A673 (cell line): ENCODE results near the gene TICRR. TPM values are rescaled to one million over a fixed set of nuclear protein-coding genes. Genes with fewer than 3 reads are reported as not detected.

Experiments
- BruUV-seq: library from RNA; stranded (reverse); fragments of 400-500 nt; replicated peaks from 2 replicates; lab custom pipeline; 2021; lab: Mats Ljungman, UMichigan
- CTCF ChIA-PET: fragments of 300-600 bp; sonication (Branson Sonifier 250); formaldehyde crosslinking; loops from one replicate; lab custom pipeline; 2022; ENCODE audit warnings: antibody characterized with exemption; lab: Charles Lee
- POLR2A ChIA-PET: fragments of 300-600 bp; sonication (Branson Sonifier 250); formaldehyde crosslinking; loops from one replicate; lab custom pipeline; 2022; ENCODE audit warnings: antibody characterized with exemption; ENCODE audit not compliant: low non-redundant PET; lab: Charles Lee
- DNase-seq: peaks from one replicate; pipeline ENCODE4 v3.0.0-alpha.2; 2015; ENCODE audit warnings: low spot score
- H3K27ac ChIP-seq: fragments of 200-600 bp; sonication (generic); 2 replicates; pipeline ENCODE4 v1.5.1; 2016; ENCODE audit warnings: mixed run types, low read depth, mild to moderate bottlenecking, mixed read lengths, antibody characterized with exemption, low read length; ENCODE audit not compliant: poor library complexity, severe bottlenecking
- H3K27me3 ChIP-seq: fragments of 200-600 bp; sonication (generic); replicated peaks from 2 replicates; pipeline ENCODE4 v1.6.1; 2017; ENCODE audit warnings: mixed run types, low read depth, mild to moderate bottlenecking, mixed read lengths, antibody characterized with exemption, low read length; ENCODE audit not compliant: insufficient read depth, poor library complexity
- H3K36me3 ChIP-seq: fragments of 200-600 bp; sonication (generic); 2 replicates; pipeline ENCODE4 v1.6.1; 2016; ENCODE audit warnings: mixed run types, mild to moderate bottlenecking, mixed read lengths, antibody characterized with exemption, low read length; ENCODE audit not compliant: insufficient read depth, poor library complexity, severe bottlenecking
- H3K4me1 ChIP-seq: fragments of 200-600 bp; sonication (generic); 2 replicates; pipeline ENCODE4 v1.6.1; 2017; ENCODE audit warnings: mixed run types, mild to moderate bottlenecking, mixed read lengths, antibody characterized with exemption, low read length; ENCODE audit not compliant: insufficient read depth, poor library complexity, severe bottlenecking
- H3K4me3 ChIP-seq: fragments of 200-600 bp; sonication (generic); 2 replicates; pipeline ENCODE4 v1.5.1; 2016; ENCODE audit warnings: low read depth, mixed run types, mild to moderate bottlenecking, mixed read lengths, low read length; ENCODE audit not compliant: poor library complexity, severe bottlenecking
- H3K9me3 ChIP-seq: fragments of 200-600 bp; sonication (generic); 2 replicates; pipeline ENCODE4 v1.6.1; 2016; ENCODE audit warnings: mixed run types, low read depth, mild to moderate bottlenecking, mixed read lengths, antibody characterized with exemption, low read length; ENCODE audit not compliant: poor library complexity, severe bottlenecking
- EZH2 ChIP-seq: fragments of 200-600 bp; sonication (generic); IDR thresholded peaks from 2 replicates; pipeline ENCODE4 v1.6.1; 2017; ENCODE audit warnings: borderline replicate concordance, low read depth, mild to moderate bottlenecking, mixed read lengths, antibody characterized with exemption, low read length; ENCODE audit not compliant: poor library complexity, severe bottlenecking
- intact Hi-C: fragments of 100-400 bp; cut with micrococcal nuclease; formaldehyde crosslinking; loops from one replicate; pipeline ENCODE4 v1.10.0; 2022; ENCODE audit not compliant: unreplicated experiment
- total RNA-seq: library from RNA; stranded (reverse); gene quantifications from 2 replicates; pipeline ENCODE4 v1.2.3, GENCODE V29; 2021
- TF ChIP-seq, protein P1 (sequence below): fragments of 300-800, 200-600 bp; sonication (generic); conservative IDR thresholded peaks from 2 replicates; pipeline ENCODE4 v1.5.1; 2017; ENCODE audit warnings: low read depth, mild to moderate bottlenecking, antibody characterized with exemption, low read length, moderate library complexity, mixed read lengths

Gene TICRR
- total RNA-seq, 1 experiment from 2014 or later, result 56.5 TPM

DNA sequence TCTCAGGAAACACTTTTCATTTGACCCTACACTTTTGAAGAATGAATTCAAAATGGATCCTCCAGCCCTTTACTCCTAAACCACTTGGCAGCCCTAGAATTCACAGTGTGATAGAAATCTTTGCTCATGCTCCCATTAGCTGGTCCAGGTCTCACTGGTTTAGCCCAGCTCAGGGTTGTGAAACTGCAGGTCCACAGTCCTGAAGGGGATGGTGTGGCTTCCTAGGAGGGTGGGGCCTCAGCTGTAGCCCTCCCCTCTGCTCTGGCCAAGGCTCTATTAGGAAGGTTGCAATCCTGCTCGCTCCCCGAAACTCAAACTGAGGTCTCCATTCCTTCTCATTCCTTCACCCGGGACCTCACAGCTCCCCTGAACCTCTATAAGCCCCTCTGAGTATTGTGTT lies 21.6 kb upstream of the TICRR start:
- no peaks in the 10 kb centered on the region for H3K9me3 ChIP-seq
- no peak for TF ChIP-seq EZH2
- TF ChIP-seq, protein P1, sequence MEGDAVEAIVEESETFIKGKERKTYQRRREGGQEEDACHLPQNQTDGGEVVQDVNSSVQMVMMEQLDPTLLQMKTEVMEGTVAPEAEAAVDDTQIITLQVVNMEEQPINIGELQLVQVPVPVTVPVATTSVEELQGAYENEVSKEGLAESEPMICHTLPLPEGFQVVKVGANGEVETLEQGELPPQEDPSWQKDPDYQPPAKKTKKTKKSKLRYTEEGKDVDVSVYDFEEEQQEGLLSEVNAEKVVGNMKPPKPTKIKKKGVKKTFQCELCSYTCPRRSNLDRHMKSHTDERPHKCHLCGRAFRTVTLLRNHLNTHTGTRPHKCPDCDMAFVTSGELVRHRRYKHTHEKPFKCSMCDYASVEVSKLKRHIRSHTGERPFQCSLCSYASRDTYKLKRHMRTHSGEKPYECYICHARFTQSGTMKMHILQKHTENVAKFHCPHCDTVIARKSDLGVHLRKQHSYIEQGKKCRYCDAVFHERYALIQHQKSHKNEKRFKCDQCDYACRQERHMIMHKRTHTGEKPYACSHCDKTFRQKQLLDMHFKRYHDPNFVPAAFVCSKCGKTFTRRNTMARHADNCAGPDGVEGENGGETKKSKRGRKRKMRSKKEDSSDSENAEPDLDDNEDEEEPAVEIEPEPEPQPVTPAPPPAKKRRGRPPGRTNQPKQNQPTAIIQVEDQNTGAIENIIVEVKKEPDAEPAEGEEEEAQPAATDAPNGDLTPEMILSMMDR, result no peak
- H3K4me1 ChIP-seq, result no peaks in the 10 kb centered on the region
- H3K36me3 ChIP-seq, result no peaks in the 10 kb centered on the region
- no peak for DNase-seq
- no peak overlapping the region for H3K27ac ChIP-seq
- no peaks in the 10 kb centered on the region for H3K27me3 ChIP-seq
- intact Hi-C loops, result no loop called here
- no peak overlapping the region for H3K4me3 ChIP-seq
- POLR2A ChIA-PET, result no interaction called here
- CTCF ChIA-PET, result no interaction called here
- no TSS peak for BruUV-seq

DNA sequence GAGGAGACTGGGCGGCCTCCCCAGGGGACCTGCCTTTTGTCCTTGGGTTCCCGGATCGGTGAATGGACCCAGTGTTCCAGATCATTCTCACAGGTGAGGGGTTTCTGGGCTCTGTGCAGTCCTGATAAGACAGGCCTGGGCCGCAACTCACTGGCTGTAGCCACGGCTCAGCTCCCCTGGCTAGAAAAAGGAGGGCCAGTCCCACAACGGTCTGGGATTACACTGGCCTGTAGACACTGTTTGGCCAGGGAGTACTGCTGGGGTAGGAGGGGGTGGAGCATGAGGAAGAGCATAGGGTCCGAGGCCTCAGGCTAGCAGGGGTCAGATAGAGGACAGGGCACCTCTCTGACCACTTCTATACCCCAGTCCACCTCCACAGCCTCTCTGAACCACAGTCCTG lies 21.0 kb upstream of the TICRR start:
- Histone ChIP-seq H3K27ac (no peak overlapping the region), H3K9me3 (no peaks in the 10 kb centered on the region), H3K36me3 (no peaks in the 10 kb centered on the region), H3K4me1 (no peaks in the 10 kb centered on the region), H3K27me3 (no peaks in the 10 kb centered on the region), H3K4me3 (no peak overlapping the region)
- TF ChIP-seq EZH2, result no peak
- no TSS peak for BruUV-seq
- ChIA-PET POLR2A (no interaction called here), CTCF (no interaction called here)
- intact Hi-C loops, result no loop called here
- DNase-seq, result no peak

DNA sequence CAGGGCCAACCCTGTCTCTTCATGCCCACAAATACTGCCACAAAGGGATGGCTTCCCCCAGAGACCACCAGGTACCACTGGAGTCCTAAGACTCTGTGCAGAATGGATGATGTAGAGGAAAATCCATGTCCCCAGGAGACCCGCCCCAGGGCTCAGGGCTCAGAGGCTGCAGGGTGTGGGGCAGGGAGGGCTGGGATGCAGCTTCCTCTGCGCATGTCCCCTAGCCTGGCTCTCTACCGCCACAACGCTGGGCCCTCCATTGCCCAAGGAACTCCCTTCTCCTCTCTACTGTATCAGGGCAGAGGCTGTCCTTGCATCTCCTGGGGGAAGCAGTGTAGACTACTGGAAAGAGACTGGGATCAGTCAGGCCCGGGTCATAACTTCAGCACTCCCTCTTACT lies 19.5 kb upstream of the TICRR start:
- Histone ChIP-seq H3K27ac (no peak overlapping the region), H3K4me3 (no peak overlapping the region), H3K27me3 (no peaks in the 10 kb centered on the region), H3K36me3 (no peaks in the 10 kb centered on the region), H3K9me3 (no peaks in the 10 kb centered on the region), H3K4me1 (no peaks in the 10 kb centered on the region)
- no peak for TF ChIP-seq EZH2
- TF ChIP-seq, protein P1, result no peak
- intact Hi-C loops, result loop anchor here (2.0 to 5.0 kb wide), 2 partner anchors 61 to 198 kb away; no protein-coding TSS in a partner anchor
- BruUV-seq, result no TSS peak
- CTCF ChIA-PET, result no interaction called here
- no peak for DNase-seq
- POLR2A ChIA-PET, result no interaction called here
